Fibroblast of peridontal ligament (primary cell): Measurements from ENCODE around the gene LBR.
A peak's percentile ranks its signal among the peaks of the same experiment; 100 is the strongest.
"Not testable (repeated sequence)": the region's sequence is repeated elsewhere in the genome, so short reads cannot be mapped to it uniquely, and the experiment has no call there.

ENCODE experiments used
- DNase-seq: peaks from one replicate; pipeline ENCODE4 v3.0.0-alpha.2; 2010; ENCODE audit errors: extremely low read depth

LBR gene

GRCh38 chr1:225427235-225428067 lies at the start of gene LBR:
LBR (minus strand) TSS chr1:225428038; CDS start chr1:225424075, 3,963 bp downstream.
- DNase-seq: peak; percentile 11

GRCh38 chr1:225477296-225477911 lies 49.6 kb upstream of the LBR start:
- no peak for DNase-seq

- peak; percentile 29 for DNase-seq
Observed at GRCh38 chr1:225476538-225476988, 48.7 kb upstream of the LBR start.

GRCh38 chr1:225476100-225476511 lies 48.3 kb upstream of the LBR start:
- DNase-seq: no peak

GRCh38 chr1:225474986-225475820 lies 47.4 kb upstream of the LBR start:
- DNase-seq: peak; percentile 73

GRCh38 chr1:225474439-225474985 lies 46.7 kb upstream of the LBR start:
- DNase-seq: no peak

- not testable (repeated sequence) for DNase-seq
Observed at GRCh38 chr1:225473676-225474438, 46.0 kb upstream of the LBR start.

- DNase-seq: not testable (repeated sequence)
Observed at GRCh38 chr1:225473266-225473665, 45.4 kb upstream of the LBR start.

- no peak for DNase-seq
Observed at GRCh38 chr1:225471453-225472301, 43.8 kb upstream of the LBR start.

- no peak for DNase-seq
Observed at GRCh38 chr1:225471109-225471452, 43.2 kb upstream of the LBR start.

- no peak for DNase-seq
Observed at GRCh38 chr1:225470211-225471108, 42.6 kb upstream of the LBR start.

GRCh38 chr1:225469051-225469450 lies 41.2 kb upstream of the LBR start:
- DNase-seq: no peak

GRCh38 chr1:225468270-225469020 lies 40.6 kb upstream of the LBR start:
- no peak for DNase-seq

- DNase-seq: no peak
Observed at GRCh38 chr1:225467193-225468020, 39.6 kb upstream of the LBR start.

GRCh38 chr1:225466848-225467192 lies 39.0 kb upstream of the LBR start:
- DNase-seq: no peak

- DNase-seq: no peak
Observed at GRCh38 chr1:225465793-225466517, 38.1 kb upstream of the LBR start.
